Natural killer cell treated with Interleukin-12 subunit alpha and Interleukin-12 subunit beta and Interleukin-15 and Interleukin-18, amount 100 ng/mL, for 72 hours (primary cell): ENCODE data around the gene OR51B4. TPM values are rescaled to one million over a fixed set of nuclear protein-coding genes. Genes with fewer than 3 reads are reported as not detected.
A peak's percentile ranks its signal among the peaks of the same experiment; 100 is the strongest.

Source experiments
- ATAC-seq, 2 donors: fragments of 150-1000 bp; cut with Tn5 transposase in 1 of 2; sonication (Bioruptor Pico), chemical (Tn5 transposase) in 1 of 2; 2 replicates each; pipeline ENCODE4 v1.10.0; 2021
- DNase-seq: peaks from one replicate; pipeline ENCODE4 v3.0.0; 2022; ENCODE audit warnings: low spot score
- H3K27ac Mint-ChIP-seq, 2 donors: 1 replicate in 1 of 2; 2 replicates in 1 of 2; pipeline ENCODE4 v1.8.0; 2022; ENCODE audit warnings: mixed read lengths in 2 of 2, mild to moderate bottlenecking in 1 of 2, moderate library complexity in 1 of 2
- H3K27me3 Mint-ChIP-seq, 2 donors: 1 replicate in 1 of 2; 2 replicates in 1 of 2; pipeline ENCODE4 v1.8.0; 2022; ENCODE audit warnings: mixed read lengths in 2 of 2
- H3K36me3 Mint-ChIP-seq: one replicate; pipeline ENCODE4 v1.8.0; 2022; ENCODE audit warnings: mixed read lengths
- H3K4me1 Mint-ChIP-seq, 2 donors: 1 replicate in 1 of 2; 2 replicates in 1 of 2; pipeline ENCODE4 v1.8.0; 2022; ENCODE audit warnings: low read depth in 2 of 2, mixed read lengths in 2 of 2, mild to moderate bottlenecking in 1 of 2
- H3K4me3 Mint-ChIP-seq: one replicate; pipeline ENCODE4 v1.8.0; 2022; ENCODE audit warnings: mixed read lengths
- H3K9me3 Mint-ChIP-seq: 2 replicates; pipeline ENCODE4 v1.8.0; 2022; ENCODE audit warnings: mixed read lengths
- total RNA-seq, 2 donors: library from RNA; stranded (reverse); gene quantifications; one replicate each; pipeline ENCODE4 v1.2.3, GENCODE V29; 2022

Gene OR51B4
- total RNA-seq, 2 donors from 2014 or later = not detected

DNA sequence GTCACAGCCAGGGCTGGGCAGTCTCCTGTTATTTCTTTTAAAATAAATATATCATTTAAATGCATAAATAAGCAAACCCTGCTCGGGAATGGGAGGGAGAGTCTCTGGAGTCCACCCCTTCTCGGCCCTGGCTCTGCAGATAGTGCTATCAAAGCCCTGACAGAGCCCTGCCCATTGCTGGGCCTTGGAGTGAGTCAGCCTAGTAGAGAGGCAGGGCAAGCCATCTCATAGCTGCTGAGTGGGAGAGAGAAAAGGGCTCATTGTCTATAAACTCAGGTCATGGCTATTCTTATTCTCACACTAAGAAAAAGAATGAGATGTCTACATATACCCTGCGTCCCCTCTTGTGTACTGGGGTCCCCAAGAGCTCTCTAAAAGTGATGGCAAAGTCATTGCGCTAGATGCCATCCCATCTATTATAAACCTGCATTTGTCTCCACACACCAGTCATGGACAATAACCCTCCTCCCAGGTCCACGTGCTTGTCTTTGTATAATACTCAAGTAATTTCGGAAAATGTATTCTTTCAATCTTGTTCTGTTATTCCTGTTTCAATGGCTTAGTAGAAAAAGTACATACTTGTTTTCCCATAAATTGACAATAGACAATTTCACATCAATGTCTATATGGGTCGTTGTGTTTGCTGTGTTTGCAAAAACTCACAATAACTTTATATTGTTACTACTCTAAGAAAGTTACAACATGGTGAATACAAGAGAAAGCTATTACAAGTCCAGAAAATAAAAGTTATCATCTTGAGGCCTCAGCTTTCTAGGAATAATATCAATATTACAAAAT is 13.4 kb downstream of the OR51B4 start:
- peaks cover 3% of the 10 kb centered on the region for H3K9me3 Mint-ChIP-seq
- DNase-seq (no peak), ATAC-seq (no peak)
- no peaks in the 10 kb centered on the region for H3K27me3 Mint-ChIP-seq
- H3K36me3 Mint-ChIP-seq = no peaks in the 10 kb centered on the region
- H3K4me3 Mint-ChIP-seq = no peak overlapping the region
- no peak overlapping the region for H3K27ac Mint-ChIP-seq
- H3K4me1 Mint-ChIP-seq = no peaks in the 10 kb centered on the region

DNA sequence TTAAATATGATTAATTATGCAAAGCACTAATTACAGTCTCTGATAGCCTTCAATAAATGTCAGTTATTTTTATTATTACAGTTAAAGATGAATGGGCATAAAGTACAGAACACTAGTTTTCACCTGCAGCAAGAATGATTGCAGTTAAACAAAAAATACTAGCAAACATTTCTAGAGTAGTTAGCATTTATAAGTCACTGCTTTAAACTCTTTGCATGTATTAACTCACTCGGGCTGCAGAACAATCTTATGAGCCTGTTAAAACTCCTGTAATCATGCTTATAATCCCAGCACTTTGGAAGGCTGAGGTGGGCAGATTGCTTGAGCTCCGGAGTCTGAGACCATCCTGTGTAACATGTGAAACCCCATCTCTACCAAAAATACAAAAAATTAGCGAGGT is 14.8 kb downstream of the OR51B4 start:
- Mint-ChIP-seq H3K9me3 (no peaks in the 10 kb centered on the region), H3K4me3 (no peak overlapping the region), H3K4me1 (no peaks in the 10 kb centered on the region), H3K27me3 (no peaks in the 10 kb centered on the region), H3K27ac (no peak overlapping the region), H3K36me3 (no peaks in the 10 kb centered on the region)
- no peak for ATAC-seq
- DNase-seq = no peak

DNA sequence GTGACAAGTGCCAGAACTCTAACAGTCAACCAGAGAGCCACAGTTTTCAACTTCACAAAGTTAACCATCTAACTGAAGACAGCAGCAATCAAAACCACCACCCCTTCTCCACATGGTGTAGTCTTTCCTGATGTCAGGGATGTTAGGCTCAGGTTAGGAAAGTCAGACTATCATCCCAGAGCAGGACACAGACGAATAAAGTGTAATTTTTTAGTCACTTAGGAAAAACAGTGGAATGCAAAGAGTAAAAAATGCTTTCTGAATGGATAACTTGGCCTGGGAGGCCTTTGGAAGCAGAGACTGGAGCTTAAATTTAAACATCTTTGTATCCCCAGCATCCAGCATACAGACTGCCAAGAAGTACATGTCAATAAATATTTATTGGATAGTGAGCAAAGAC is 15.4 kb downstream of the OR51B4 start:
- Mint-ChIP-seq H3K4me3 (no peak overlapping the region), H3K36me3 (no peaks in the 10 kb centered on the region), H3K27me3 (no peaks in the 10 kb centered on the region), H3K27ac (no peak overlapping the region), H3K4me1 (no peaks in the 10 kb centered on the region), H3K9me3 (no peaks in the 10 kb centered on the region)
- no peak for DNase-seq
- ATAC-seq = no peak

DNA sequence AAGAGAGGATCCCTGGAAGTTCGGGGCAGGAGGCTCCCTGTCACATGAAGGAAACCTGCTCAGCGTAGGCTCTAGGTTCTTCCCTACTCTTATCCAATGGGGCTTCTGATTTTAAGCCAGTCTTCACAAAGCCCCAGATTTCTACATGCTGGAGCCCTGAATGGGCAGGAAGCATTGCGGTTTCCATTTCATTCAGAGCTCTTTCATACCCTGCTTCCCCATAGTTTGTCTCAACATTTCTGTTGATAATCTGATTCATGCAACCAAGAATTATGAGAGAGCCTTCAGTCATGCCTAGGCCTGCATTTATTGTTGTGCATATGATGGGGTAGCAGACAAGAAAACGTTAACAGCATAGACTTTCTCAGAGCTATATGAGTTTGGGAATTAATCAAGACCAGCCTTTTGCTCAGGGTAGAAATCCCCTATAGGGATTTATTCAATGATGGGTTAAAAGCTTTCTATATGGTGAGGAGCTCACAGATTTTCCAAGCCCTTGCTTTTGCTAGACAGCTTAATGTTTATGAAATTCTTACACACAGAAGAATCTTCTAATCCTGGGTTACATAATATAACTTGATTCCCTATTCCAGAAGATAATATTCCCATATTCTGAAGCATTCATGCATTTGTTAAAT is 15.9 kb downstream of the OR51B4 start:
- ATAC-seq = no peak
- H3K4me1 Mint-ChIP-seq = no peaks in the 10 kb centered on the region
- DNase-seq = no peak
- H3K4me3 Mint-ChIP-seq = no peak overlapping the region
- H3K9me3 Mint-ChIP-seq = no peaks in the 10 kb centered on the region
- no peaks in the 10 kb centered on the region for H3K36me3 Mint-ChIP-seq
- no peak overlapping the region for H3K27ac Mint-ChIP-seq
- H3K27me3 Mint-ChIP-seq = no peaks in the 10 kb centered on the region

DNA sequence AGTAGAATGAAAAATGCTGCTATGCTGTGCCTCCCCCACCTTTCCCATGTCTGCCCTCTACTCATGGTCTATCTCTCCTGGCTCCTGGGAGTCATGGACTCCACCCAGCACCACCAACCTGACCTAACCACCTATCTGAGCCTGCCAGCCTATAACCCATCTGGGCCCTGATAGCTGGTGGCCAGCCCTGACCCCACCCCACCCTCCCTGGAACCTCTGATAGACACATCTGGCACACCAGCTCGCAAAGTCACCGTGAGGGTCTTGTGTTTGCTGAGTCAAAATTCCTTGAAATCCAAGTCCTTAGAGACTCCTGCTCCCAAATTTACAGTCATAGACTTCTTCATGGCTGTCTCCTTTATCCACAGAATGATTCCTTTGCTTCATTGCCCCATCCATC is 17.1 kb downstream of the OR51B4 start:
- Mint-ChIP-seq H3K27me3 (peaks cover 0 to 5% of the 10 kb centered on the region in 2 donors), H3K9me3 (no peaks in the 10 kb centered on the region), H3K27ac (no peak overlapping the region), H3K4me1 (no peaks in the 10 kb centered on the region), H3K36me3 (no peaks in the 10 kb centered on the region), H3K4me3 (no peak overlapping the region)
- ATAC-seq (no peak), DNase-seq (no peak)

DNA sequence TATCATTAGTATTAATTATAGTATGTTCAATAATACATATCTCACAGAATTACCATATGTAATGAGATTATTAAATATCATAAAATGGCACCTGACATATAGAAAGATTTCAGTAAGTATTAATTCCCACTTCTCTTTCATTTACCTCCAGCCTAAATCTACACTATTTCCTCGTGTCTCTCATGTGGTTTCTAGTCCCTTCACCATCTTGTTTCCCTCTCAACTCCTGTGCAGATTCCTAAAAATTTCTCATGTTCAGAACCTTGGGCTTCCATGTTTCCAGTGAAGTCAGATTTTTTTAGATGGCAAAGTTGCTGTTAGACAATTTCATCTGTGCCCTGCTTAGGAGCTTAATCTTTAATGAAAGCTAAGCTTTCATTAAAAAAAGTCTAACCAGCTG is 17.9 kb downstream of the OR51B4 start:
- Mint-ChIP-seq H3K4me3 (no peak overlapping the region), H3K4me1 (no peaks in the 10 kb centered on the region), H3K36me3 (no peaks in the 10 kb centered on the region), H3K27ac (no peak overlapping the region), H3K9me3 (no peaks in the 10 kb centered on the region), H3K27me3 (peaks cover 0 to 7% of the 10 kb centered on the region in 2 donors)
- no peak for ATAC-seq
- DNase-seq = no peak

DNA sequence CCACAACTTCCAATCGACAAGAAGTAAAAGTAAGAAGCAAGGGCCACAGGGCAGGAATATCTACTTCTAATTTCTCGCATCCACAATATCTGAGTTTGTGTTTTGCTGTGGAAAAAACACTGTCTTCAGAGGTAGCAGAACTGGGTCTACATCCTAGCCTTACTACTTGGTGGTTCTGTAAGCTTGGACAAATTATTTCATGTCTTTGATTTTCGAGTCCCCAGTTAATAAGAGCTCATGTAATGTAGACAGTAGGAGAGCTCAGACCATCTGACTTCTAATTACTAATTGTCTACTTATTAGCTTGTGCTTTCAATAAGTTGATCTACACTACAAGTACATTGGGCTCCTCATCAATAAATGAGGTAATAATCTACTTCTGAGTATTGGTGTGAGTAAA is 18.7 kb downstream of the OR51B4 start:
- ATAC-seq = no peak
- Mint-ChIP-seq H3K4me1 (no peaks in the 10 kb centered on the region), H3K27me3 (peaks cover 0 to 7% of the 10 kb centered on the region in 2 donors), H3K36me3 (no peaks in the 10 kb centered on the region), H3K4me3 (no peak overlapping the region), H3K9me3 (no peaks in the 10 kb centered on the region), H3K27ac (no peak overlapping the region)
- DNase-seq = no peak

DNA sequence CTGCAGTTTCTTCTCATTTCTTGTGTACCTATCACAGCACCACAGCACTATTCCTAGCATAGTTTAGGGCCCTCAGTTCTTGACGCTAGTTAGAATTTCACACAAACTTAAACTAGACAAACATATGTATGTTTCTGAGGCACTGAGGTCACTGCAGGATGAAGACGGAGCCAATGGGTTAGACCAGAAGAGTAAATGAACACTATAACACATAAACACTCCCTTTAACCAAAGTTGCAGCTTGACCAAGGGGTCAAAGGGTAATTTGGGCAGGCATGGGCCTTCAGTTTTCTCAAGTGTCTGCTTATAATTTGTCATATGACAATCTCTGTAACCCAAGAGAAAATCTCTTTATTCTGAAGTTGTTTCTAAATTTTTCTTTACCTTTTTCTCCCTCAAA is 19.1 kb downstream of the OR51B4 start:
- ATAC-seq (no peak), DNase-seq (no peak)
- Mint-ChIP-seq H3K36me3 (no peaks in the 10 kb centered on the region), H3K4me3 (no peak overlapping the region), H3K27me3 (peaks cover 0 to 7% of the 10 kb centered on the region in 2 donors), H3K9me3 (no peaks in the 10 kb centered on the region), H3K4me1 (no peaks in the 10 kb centered on the region), H3K27ac (no peak overlapping the region)

DNA sequence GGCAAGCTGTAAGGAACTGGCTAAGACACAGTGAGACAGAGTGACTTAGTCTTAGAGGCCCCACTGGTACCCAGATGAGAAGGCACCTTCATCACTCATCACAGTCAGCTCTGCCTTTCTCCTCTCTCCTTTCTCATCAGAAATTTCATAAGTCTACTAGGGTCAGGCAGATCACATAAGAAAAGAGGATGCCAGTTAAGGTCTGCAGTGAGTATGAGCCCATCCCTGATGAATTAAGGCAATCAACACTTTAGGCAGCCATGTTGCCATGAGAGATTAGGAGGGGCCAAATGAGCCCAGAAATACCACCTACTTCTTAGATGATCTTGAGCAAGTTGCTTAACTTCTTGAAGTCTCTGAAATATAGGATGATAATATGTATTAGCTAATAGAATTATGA is 20.1 kb downstream of the OR51B4 start:
- Mint-ChIP-seq H3K36me3 (no peaks in the 10 kb centered on the region), H3K4me1 (no peaks in the 10 kb centered on the region), H3K4me3 (no peak overlapping the region), H3K27ac (no peak overlapping the region), H3K27me3 (peaks cover 0 to 7% of the 10 kb centered on the region in 2 donors), H3K9me3 (no peaks in the 10 kb centered on the region)
- no peak for ATAC-seq
- no peak for DNase-seq

DNA sequence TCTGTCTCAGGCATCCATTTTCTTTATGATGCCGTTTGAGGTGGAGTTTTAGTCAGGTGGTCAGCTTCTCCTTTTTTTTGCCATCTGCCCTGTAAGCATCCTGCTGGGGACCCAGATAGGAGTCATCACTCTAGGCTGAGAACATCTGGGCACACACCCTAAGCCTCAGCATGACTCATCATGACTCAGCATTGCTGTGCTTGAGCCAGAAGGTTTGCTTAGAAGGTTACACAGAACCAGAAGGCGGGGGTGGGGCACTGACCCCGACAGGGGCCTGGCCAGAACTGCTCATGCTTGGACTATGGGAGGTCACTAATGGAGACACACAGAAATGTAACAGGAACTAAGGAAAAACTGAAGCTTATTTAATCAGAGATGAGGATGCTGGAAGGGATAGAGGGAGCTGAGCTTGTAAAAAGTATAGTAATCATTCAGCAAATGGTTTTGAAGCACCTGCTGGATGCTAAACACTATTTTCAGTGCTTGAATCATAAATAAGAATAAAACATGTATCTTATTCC is 21.1 kb downstream of the OR51B4 start:
- peak overlapping the region in 1 of 2 donors; percentile 15 for H3K27ac Mint-ChIP-seq
- ATAC-seq = peak; percentile 82 to 86
- H3K27me3 Mint-ChIP-seq = peaks cover 0 to 7% of the 10 kb centered on the region in 2 donors
- peak overlapping the region; percentile 24 for H3K4me3 Mint-ChIP-seq
- H3K36me3 Mint-ChIP-seq = no peaks in the 10 kb centered on the region
- no peaks in the 10 kb centered on the region for H3K4me1 Mint-ChIP-seq
- H3K9me3 Mint-ChIP-seq = no peaks in the 10 kb centered on the region
- no peak for DNase-seq

DNA sequence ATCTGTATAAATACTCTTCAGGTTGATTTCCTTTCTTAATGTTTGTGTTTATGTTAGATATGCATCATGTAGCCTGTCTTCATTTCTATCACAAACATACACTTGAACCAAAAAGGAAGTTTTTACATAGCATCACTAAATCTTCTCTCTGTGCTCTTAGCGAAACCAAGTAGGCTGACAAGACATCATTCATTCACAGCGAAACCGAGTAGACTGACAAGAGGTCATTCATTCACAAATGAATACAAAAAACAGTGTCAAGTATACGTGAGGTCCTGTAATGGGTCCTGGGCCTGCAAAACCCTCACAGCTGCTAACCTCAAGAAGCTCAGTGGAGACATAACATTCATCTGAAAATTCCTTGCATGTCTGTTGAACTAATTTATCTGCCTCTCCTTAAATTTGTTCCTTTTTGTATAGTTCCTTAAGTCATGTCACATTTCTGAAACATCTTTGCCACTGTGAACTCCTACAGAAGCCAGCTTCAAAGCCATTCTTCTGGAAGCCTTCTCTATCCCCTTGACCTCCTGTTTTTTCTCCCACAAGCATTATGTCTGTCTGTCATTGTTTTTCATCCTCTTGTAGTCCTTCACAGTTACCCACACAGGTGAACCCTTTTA is 22.2 kb downstream of the OR51B4 start:
- H3K27ac Mint-ChIP-seq = no peak overlapping the region
- H3K27me3 Mint-ChIP-seq = peaks cover 0 to 7% of the 10 kb centered on the region in 2 donors
- no peak overlapping the region for H3K4me3 Mint-ChIP-seq
- no peaks in the 10 kb centered on the region for H3K4me1 Mint-ChIP-seq
- DNase-seq (no peak), ATAC-seq (no peak)
- H3K9me3 Mint-ChIP-seq = no peaks in the 10 kb centered on the region
- no peaks in the 10 kb centered on the region for H3K36me3 Mint-ChIP-seq

DNA sequence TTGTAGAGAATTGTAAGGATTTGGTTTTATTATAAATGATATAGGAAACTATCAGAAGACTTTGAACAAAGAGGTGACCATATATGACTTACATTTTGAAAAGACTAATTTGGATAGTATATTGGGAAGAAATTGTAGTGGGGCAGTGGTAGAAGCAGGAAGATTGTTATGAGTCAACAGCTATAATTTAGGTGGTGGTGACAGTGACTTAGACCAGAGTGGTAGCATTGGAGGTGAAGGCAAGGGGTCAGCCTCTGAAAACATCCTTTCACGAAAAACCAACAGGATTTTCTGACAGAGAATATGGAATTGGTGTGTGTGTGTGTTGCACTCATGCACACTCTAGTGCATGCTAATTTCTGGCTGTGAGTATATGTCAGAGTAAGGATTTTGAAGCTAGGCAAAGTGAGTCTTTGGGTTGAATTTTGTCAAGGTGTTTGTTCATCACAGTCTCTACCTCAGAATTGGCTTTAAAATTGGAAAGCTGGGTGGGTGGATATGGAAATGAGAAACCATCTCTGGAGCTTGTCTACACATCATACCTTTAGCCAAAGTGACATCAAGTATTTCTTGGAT is 23.9 kb downstream of the OR51B4 start:
- H3K27me3 Mint-ChIP-seq = peaks cover 0 to 7% of the 10 kb centered on the region in 2 donors
- no peak overlapping the region for H3K4me3 Mint-ChIP-seq
- no peak overlapping the region for H3K27ac Mint-ChIP-seq
- DNase-seq (no peak), ATAC-seq (no peak)
- no peaks in the 10 kb centered on the region for H3K36me3 Mint-ChIP-seq
- no peaks in the 10 kb centered on the region for H3K4me1 Mint-ChIP-seq
- H3K9me3 Mint-ChIP-seq = no peaks in the 10 kb centered on the region

DNA sequence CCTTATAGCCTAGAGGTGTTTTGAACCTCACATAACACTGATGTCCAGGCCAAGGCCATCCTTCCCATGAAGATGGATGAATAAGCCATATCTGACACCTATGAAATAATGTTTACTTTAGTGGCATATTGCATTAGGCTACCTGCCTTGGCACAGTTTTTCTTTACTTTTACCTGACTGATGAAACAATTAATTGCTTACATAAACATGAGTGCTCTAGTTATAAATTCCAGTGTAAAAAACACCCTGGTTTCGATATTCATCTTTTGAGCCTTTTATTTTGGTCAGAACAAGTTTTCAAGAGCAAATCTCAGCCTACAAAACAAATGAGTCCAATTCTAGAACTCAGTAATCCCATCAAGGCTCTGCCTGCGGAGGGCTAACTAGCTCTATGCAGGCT is 25.0 kb downstream of the OR51B4 start:
- Mint-ChIP-seq H3K9me3 (no peaks in the 10 kb centered on the region), H3K27me3 (peaks cover 0 to 7% of the 10 kb centered on the region in 2 donors), H3K36me3 (no peaks in the 10 kb centered on the region), H3K27ac (no peak overlapping the region), H3K4me1 (no peaks in the 10 kb centered on the region), H3K4me3 (no peak overlapping the region)
- no peak for ATAC-seq
- no peak for DNase-seq
